Right lobe of liver (tissue), 4 donors: ENCODE measurements around the gene WDR62.

Experiments used
- POLR2A ChIP-seq: fragments of 450-650 bp; IDR thresholded peaks from one replicate; pipeline ENCODE4 v1.6.1; 2017; ENCODE audit warnings: antibody characterized with exemption, mild to moderate bottlenecking
- TF ChIP-seq, protein P1 (sequence below), 4 donors: fragments of 200-600 bp in 3 of 4; fragments of 450-650 bp in 1 of 4; IDR thresholded peaks; one replicate each; pipeline versions ENCODE4 v1.5.1 to v1.8.0; 2016 to 2022; ENCODE audit warnings: antibody characterized with exemption in 4 of 4, mild to moderate bottlenecking in 2 of 4
- donor health status: DM: no; HTN: no; CAD: no.
- donor health status: DM: no; HTN: no; CAD: no.
- donor health status: DM: no; HTN: yes; CAD: no.

DNA sequence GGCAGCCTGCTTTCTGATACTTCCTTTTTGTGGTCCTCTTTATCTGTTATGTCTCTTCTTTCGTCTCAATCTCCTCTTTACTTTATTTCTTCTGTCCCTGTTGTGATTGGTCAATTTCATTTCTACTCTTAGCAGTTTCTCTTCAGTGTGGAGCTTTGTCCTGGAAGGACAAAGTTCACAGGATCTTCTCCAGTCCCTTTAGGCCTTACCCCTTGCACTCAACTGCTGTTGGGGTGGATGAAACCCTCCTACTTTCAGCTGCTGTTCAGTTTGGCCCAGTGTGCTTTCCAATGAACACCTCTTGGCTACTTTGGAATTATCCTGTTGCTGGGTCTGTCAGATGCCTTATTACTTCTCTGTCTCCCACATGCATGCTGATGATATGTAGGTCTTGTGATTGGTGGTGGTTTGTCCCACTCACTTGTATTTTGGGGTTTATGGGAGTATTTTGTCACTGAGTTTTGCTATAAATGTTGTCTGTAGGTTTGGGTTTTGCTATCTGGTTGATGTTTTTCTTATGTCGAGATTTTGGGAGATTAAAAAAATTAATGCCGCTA, 24.8 kb downstream of the WDR62 start:
- TF ChIP-seq, protein P1, sequence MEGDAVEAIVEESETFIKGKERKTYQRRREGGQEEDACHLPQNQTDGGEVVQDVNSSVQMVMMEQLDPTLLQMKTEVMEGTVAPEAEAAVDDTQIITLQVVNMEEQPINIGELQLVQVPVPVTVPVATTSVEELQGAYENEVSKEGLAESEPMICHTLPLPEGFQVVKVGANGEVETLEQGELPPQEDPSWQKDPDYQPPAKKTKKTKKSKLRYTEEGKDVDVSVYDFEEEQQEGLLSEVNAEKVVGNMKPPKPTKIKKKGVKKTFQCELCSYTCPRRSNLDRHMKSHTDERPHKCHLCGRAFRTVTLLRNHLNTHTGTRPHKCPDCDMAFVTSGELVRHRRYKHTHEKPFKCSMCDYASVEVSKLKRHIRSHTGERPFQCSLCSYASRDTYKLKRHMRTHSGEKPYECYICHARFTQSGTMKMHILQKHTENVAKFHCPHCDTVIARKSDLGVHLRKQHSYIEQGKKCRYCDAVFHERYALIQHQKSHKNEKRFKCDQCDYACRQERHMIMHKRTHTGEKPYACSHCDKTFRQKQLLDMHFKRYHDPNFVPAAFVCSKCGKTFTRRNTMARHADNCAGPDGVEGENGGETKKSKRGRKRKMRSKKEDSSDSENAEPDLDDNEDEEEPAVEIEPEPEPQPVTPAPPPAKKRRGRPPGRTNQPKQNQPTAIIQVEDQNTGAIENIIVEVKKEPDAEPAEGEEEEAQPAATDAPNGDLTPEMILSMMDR (IDR thresholded peaks at IDR 0.05), result no peak
- no peak for TF ChIP-seq POLR2A
